GM21576 (cell line): ENCODE data around the gene SRXN1.
"Not testable (repeated sequence)": the region's sequence is repeated elsewhere in the genome, so short reads cannot be mapped to it uniquely, and the experiment has no call there.

Experiments used
- ATAC-seq: cut with Tn5 transposase; IDR thresholded peaks from one replicate; pipeline ENCODE4 v1.9.1; 2021; ENCODE audit warnings: mild to moderate bottlenecking, moderate library complexity; ENCODE audit not compliant: unreplicated experiment

Gene SRXN1

GRCh38 chr20:653110-653589, at the start of gene SRXN1:
TSS of gene SRXN1 (minus strand) at chr20:653200. CDS start at chr20:653185, 15 bp downstream.
- ATAC-seq, result peak; percentile 80

- no peak for ATAC-seq
These were observed 48.6 kb upstream of the SRXN1 start for GRCh38 chr20:701401-702129.

DNA sequence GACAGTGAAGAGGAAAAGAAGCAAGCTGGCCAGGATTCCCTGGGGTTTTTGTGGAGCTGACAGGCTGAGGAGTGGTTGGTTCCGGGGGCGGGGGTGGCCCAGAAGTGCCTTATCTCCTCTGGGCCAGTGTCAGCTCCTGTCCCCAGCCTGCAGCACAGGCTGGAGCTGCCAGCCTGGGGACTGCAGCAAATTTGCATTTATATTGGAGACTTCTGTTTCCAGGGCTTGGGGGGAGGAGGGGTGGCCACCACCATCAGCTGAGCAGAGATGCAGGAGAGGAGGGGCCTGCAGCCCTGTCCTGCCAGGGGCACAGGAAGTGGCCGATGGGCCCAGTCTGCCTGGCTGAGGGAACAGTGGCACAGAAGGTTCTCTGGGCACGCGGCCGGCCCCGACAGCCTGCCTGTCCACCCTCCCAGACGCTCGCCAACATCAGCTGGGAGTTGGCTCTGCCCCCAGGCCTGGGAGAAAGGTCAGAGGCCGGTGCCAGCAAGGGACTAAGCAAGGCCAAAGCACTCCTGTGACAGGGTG, 46.9 kb upstream of the SRXN1 start:
- ATAC-seq, result no peak

DNA sequence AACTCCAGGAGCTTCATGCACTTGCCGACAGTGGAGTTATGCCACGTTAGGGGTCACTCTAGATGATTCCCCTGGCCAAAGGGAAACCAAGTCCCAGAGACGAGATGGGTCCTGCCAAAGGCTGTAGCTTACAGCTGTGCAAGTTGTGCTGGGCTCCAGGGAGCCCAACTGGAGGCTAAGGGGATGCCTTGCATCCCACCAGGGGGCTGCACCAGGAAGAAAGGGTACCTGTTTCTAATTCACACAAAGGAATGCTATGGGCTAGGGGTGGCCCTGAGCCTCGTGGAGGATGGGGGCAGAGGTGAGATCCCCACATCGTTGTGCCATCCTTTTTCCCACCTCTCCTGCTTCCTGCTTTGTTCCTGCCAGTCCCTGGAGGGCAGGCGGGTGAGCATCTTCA, 46.3 kb upstream of the SRXN1 start:
- ATAC-seq, result no peak

- ATAC-seq, result no peak
These were observed 45.3 kb upstream of the SRXN1 start for GRCh38 chr20:698276-698675.

GRCh38 chr20:697826-698225, 44.8 kb upstream of the SRXN1 start:
- ATAC-seq, result no peak

DNA sequence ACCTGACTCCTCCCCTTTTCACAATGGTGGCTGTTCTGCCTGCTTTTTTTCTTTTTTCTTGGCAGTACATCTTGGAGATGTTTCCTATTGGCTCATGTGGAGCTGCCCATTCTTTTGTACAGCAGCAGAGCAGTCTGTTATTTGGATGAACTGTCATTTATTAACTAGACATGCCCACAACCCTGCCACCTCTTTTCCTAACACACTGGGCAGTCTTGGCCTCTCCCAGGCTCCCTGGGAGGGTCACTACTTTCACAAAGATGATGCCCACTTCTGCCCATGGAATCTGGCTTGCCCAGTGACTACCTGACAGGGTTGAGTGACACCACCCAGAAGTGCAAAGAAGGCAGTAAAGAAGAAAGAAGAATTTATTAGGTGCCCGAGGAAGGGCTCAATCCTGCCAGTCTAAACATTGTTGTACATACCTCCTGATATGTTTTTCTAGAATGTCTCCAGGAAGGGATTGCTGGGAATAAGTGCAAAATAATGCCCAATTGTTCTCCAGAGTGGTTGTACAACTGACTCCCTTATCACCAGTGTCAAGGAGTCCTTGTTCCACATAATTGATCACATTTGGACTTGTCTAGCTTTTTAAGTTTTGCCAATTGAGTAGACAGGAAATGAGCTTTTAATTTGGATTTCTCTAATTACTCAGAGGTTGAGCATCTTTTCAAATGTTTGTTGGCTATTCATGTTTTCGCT, 42.3 kb upstream of the SRXN1 start:
- ATAC-seq, result no peak

GRCh38 chr20:694496-694895, 41.5 kb upstream of the SRXN1 start:
- ATAC-seq, result no peak

DNA sequence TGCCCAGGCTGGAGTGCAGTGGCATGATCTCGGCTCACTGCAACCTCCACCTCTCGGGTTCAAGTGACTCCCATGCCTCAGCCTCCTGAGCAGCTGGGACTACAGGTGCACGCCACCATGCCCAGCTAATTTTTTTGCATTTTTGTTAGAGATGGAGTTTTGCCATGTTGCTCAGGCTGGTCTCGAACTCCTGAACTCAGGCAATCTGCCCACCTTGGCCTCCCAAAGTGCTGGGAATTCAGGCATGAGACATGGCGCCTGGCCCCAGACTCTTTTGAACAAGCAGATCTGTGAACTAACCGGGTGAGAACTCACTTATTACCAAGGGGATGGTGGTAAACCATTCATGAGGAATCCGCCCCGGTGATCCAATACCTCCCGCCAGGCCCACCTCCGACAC, 40.8 kb upstream of the SRXN1 start:
- ATAC-seq, result not testable (repeated sequence)

GRCh38 chr20:692044-692443, 39.0 kb upstream of the SRXN1 start:
- no peak for ATAC-seq

DNA sequence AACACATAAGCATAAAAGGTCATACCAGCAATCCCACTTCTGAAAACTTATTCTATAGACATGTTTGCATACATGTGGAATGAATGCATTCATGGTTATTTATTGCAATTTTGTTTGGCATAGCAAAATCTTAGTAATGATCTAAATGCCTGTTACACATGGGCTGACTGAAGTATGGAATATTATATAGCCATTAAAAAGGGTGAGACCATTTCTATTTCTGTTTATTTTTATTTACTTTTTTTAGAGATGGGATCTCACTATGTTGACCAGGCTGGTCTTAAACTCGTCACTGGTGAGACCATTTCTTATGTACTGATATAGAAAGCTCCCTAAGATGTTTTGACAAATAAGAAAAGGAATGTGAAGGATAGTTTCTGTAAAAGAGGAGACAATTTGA, 36.9 kb upstream of the SRXN1 start:
- ATAC-seq, result no peak

DNA sequence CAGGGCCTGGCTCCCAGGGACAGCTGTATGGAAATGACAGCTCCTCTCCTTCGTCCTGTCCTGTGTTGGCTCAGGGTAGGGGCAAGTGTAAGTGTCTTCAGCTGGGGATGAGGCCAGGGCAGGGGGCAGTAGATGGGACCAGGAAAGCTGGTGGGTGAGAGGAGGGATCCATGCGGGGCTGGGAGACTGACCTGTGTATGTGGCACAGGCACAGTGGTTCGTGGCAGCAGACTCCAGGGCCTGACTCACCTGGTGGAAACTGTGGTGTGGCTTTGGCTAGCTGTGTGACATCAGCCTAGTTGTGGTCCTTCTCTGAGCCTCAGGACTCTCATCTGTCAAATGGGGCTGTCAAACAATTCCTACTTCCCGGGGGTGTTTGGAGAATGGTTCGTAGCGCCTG, 36.3 kb upstream of the SRXN1 start:
- no peak for ATAC-seq

- ATAC-seq, result no peak
These were observed 35.8 kb upstream of the SRXN1 start for GRCh38 chr20:688809-689212.

- ATAC-seq, result no peak
These were observed 34.6 kb upstream of the SRXN1 start for GRCh38 chr20:687468-688203.

DNA sequence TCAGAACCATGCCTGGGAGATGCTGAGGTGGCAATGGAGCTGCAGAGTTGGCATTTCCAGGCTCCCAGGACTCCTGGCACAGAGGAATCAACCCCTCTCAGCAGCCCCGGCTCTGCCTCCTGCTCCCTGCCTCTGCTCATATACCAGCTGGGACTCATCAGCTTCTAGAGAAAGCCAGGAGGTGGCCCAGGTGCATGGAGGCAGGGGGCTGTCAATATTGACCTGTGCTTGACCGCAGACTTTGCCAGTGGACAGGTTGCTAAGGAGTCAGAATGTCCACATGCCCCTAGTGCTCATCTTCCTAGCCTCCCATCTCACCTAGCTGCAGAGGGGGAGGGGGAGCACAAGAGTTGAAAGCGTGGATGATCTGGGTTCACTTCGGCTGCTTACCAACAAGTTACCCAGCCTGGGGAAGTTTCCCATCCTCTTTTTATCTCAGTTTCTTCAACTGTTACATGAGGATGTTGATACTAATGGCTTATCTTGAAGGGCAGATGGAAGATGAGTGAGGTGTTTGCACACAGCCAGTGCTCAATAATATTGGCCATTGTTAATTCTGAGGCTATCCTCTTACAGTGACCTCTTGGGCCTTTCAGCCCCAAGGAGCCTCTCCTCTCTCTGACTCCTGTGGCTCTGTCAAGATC, 31.8 kb upstream of the SRXN1 start:
- no peak for ATAC-seq

- no peak for ATAC-seq
These were observed 29.1 kb upstream of the SRXN1 start for GRCh38 chr20:682123-682522.

GRCh38 chr20:680638-681187, 27.7 kb upstream of the SRXN1 start:
- ATAC-seq, result no peak

GRCh38 chr20:677957-678356, 25.0 kb upstream of the SRXN1 start:
- no peak for ATAC-seq

DNA sequence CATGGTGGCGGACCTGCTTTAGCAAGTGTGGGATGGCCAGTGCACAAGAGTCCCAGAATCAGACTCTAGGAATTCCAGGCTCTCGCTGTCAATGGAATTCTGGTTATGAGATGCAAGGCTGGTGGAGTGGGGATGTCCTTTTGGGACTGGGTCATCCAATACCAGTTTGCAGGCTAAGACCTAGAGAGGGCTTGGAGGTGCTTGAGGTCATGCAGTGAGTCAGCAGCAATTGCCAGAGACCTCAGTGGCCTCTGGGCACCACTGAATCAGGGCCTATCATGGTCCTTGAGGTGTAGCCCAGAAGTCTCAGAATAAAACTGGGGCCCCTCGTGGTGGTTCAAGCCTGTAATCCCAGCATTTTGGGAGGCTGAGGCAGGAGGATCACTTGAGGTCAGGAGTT, 24.0 kb upstream of the SRXN1 start:
- ATAC-seq, result no peak

GRCh38 chr20:676315-676937, 23.4 kb upstream of the SRXN1 start:
- no peak for ATAC-seq
